ENCODE data around the gene ARHGEF6.

- TF ChIP-seq CTCF (conservative IDR thresholded peaks at IDR 0.05; ENCODE audit: low read depth in 2 of 2) (no peak), POLR2AphosphoS5 (IDR thresholded peaks at IDR 0.05; ENCODE audit: low read depth) (no peak), EZH2 (IDR thresholded peaks at IDR 0.05; ENCODE audit: low read depth, unreplicated experiment) (no peak)
Measured at GRCh38 chrX:136733613-136734012, 47.1 kb downstream of the ARHGEF6 start.

All from GM23338 (cell line).